Activated CD8-positive, alpha-beta memory T cell treated with anti-CD3 and anti-CD28 coated beads for 1 hour (primary cell): ENCODE data around the gene MEOX2.

ENCODE experiments used
- DNase-seq, 2 donors: peaks; one replicate each; pipeline ENCODE4 v3.0.0-alpha.2; 2020; ENCODE audit warnings: low read depth in 1 of 2; ENCODE audit errors: extremely low read depth in 1 of 2

Gene MEOX2

GRCh38 chr7:15618275-15618674 lies 68.2 kb downstream of the MEOX2 start:
- no peak for DNase-seq

GRCh38 chr7:15612205-15612604 lies 74.3 kb downstream of the MEOX2 start:
- DNase-seq = no peak

GRCh38 chr7:15610503-15610902 lies 76.0 kb downstream of the MEOX2 start:
- DNase-seq = no peak

GRCh38 chr7:15609287-15609686 lies 77.2 kb downstream of the MEOX2 start:
- DNase-seq = no peak

- no peak for DNase-seq
Measured at GRCh38 chr7:15607529-15608210, 78.8 kb downstream of the MEOX2 start.

GRCh38 chr7:15606561-15606960 lies 79.9 kb downstream of the MEOX2 start:
- no peak for DNase-seq

- no peak for DNase-seq
Measured at GRCh38 chr7:15604166-15604565, 82.3 kb downstream of the MEOX2 start.

- no peak for DNase-seq
Measured at GRCh38 chr7:15603124-15603523, 83.4 kb downstream of the MEOX2 start.

- no peak for DNase-seq
Measured at GRCh38 chr7:15602236-15602635, 84.2 kb downstream of the MEOX2 start.

- DNase-seq = no peak
Measured at GRCh38 chr7:15601175-15601574, 85.3 kb downstream of the MEOX2 start.

GRCh38 chr7:15600298-15600697 lies 86.2 kb downstream of the MEOX2 start:
- no peak for DNase-seq

- DNase-seq = no peak
Measured at GRCh38 chr7:15594461-15594860, 92.0 kb downstream of the MEOX2 start.

- no peak for DNase-seq
Measured at GRCh38 chr7:15593382-15593781, 93.1 kb downstream of the MEOX2 start.

- no peak for DNase-seq
Measured at GRCh38 chr7:15586266-15586665, 100.2 kb downstream of the MEOX2 start.

- no peak for DNase-seq
Measured at GRCh38 chr7:15584575-15584974, 101.9 kb downstream of the MEOX2 start.

- DNase-seq = no peak
Measured at GRCh38 chr7:15582773-15583172, 103.7 kb downstream of the MEOX2 start.

- no peak for DNase-seq
Measured at GRCh38 chr7:15581352-15581951, 105.0 kb downstream of the MEOX2 start.

GRCh38 chr7:15580604-15581351 lies 105.7 kb downstream of the MEOX2 start:
- DNase-seq = no peak

GRCh38 chr7:15577600-15577999 lies 108.9 kb downstream of the MEOX2 start:
- no peak for DNase-seq

GRCh38 chr7:15571301-15571878 lies 115.1 kb downstream of the MEOX2 start:
- DNase-seq = no peak

- DNase-seq = no peak
Measured at GRCh38 chr7:15567652-15568051, 118.8 kb downstream of the MEOX2 start.

- DNase-seq = no peak
Measured at GRCh38 chr7:15567036-15567435, 119.4 kb downstream of the MEOX2 start.
